ENCODE data around the gene GABRG3.

The GABRG3 gene

GRCh38 chr15:27418726-27419125 lies 447.7 kb downstream of the GABRG3 start:
- DNase-seq (ENCODE audit: low read depth) = no peak

GRCh38 chr15:27422997-27423396 lies 452.0 kb downstream of the GABRG3 start:
- DNase-seq (ENCODE audit: low read depth) = no peak

DNA sequence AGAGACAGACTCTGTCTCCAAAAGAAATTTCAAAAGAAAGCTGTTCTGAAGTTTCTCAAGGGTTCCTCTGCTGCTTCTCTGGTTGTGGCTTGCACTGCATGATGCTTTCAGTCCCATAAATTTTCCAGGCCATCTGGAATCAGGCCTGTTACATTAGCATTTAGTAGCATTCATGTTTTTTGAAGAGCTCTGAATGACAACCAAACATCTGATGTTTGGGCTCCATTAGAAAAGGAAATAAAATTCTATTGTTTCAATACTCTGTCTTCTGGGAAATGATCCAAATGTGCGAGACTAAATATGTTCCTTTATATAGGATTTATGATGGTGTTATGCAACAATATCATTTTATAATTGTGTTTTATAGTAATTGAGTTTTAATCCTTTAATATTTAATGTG lies 455.8 kb downstream of the GABRG3 start:
- no peak for DNase-seq (ENCODE audit: low read depth)

DNA sequence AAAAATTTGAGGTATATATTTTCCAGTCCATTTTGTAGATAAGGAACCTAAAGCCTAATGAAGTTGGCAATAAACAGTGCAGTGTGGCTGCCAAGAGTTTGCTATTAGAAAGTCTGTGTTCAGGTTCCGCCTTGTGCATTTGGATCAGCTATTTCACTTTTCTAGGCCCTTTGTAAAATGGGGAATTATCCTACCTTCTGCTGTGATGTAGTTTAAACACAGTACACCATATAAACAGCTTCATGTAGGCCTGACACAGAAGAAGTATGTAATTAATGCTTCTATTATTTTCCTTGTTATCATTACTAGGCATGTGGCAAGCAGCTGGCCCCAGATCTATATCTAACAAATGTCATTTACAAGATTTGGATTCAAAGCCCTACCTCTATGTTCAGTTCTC lies 456.3 kb downstream of the GABRG3 start:
- no peak for DNase-seq (ENCODE audit: low read depth)

DNA sequence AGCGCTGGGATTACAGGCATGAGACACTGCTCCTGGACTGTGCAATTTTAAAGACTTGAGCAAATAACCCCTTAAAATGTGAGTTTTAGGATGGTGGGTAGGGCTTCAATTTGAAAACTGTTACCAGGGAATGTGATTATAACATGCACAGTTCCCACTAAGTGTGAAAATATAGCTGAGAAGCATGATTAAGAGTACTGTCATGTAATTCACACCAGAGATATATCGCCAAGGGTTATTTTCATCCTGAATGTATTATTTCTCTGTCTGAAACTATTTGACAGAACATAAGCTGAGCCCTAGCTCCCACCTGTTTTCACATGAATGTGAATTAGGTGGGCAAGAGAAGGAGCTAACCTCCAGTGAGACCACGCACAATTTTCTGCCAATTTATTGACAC lies 457.2 kb downstream of the GABRG3 start:
- DNase-seq (ENCODE audit: low read depth) = no peak

DNA sequence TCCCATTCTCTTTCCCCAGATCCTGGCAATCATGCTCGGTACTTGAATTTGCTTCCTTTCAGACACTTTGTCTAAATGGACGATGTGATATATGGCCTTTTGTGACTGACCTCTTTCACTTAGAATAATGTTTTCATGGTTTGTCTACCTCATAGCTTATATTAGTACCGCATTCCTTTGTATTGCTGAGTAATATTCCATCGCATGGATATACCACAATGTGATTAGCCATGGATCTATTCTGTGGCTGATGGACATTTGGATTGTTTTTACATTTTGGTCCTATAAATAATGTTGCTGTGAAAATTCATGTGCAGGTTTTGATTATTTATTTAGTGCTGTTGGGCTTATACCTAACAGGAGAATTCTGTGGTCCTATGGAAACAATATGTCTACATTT lies 458.6 kb downstream of the GABRG3 start:
- no peak for DNase-seq (ENCODE audit: low read depth)

- DNase-seq (ENCODE audit: low read depth) = no peak
Measured at GRCh38 chr15:27433604-27434003, 462.6 kb downstream of the GABRG3 start.

GRCh38 chr15:27438403-27439375 lies 467.7 kb downstream of the GABRG3 start:
- no peak for DNase-seq (ENCODE audit: low read depth)

GRCh38 chr15:27441120-27441519 lies 470.1 kb downstream of the GABRG3 start:
- no peak for DNase-seq (ENCODE audit: low read depth)

- DNase-seq (ENCODE audit: low read depth) = no peak
Measured at GRCh38 chr15:27448234-27448633, 477.3 kb downstream of the GABRG3 start.

DNA sequence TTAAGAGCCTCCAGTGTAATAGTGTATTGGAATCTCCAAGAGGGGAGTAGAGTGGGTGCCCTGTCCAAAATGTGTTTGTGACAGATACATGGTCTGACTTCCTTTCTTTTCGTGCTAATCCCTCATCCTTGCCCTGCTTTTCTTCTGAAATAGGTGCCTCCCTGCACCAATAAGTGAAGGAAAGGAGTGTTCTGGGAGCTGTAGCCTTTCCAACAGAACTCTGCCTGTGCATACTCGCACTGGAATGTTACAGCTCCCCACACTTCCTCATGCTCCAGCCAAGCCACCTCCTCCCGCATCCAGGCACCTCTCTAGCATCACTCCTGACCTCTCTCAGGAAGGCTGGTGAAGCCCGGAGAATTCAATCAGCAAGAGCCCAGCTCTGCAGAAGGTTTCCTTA lies 478.0 kb downstream of the GABRG3 start:
- DNase-seq (ENCODE audit: low read depth) = no peak

GRCh38 chr15:27449941-27450340 lies 479.0 kb downstream of the GABRG3 start:
- no peak for DNase-seq (ENCODE audit: low read depth)

DNA sequence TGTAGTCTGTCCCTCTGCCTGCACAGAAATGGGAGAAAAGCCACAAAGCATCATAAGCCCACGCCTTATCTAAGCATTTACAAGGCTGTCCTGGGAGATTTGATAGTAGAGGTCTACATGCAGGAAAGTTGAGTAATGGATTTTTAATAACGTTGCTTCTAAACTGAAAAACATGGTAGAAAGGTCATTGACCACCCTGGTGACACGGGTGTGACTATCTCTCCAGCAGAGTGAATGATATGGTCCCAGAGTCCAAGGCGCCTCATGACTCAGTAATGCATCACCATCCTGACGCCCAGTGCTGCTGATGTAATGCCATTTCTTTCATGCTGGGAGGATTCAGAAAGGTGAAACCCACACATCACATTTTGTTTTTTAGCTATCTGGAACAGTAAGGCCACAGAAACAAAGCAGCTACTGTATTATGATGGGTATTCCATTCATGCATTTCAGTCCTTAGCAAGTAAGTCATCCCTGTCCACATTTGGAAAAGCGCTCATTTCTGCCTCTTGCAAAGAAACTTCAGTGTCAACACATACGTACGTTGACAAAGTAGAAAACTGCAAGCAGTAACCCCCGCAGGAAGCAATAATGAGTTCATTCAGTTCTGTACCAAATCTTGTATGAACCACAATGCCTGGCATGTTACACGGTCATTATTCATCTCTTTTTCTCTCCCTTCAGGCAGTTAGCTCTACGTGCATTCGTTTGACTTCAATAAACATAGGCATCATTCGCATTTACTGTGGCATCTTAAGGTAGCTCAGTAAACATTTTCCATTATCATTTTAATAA lies 483.5 kb downstream of the GABRG3 start:
- DNase-seq (ENCODE audit: low read depth) = no peak

- no peak for DNase-seq (ENCODE audit: low read depth)
Measured at GRCh38 chr15:27456807-27457206, 485.8 kb downstream of the GABRG3 start.

- DNase-seq (ENCODE audit: low read depth) = no peak
Measured at GRCh38 chr15:27457766-27458165, 486.8 kb downstream of the GABRG3 start.

DNA sequence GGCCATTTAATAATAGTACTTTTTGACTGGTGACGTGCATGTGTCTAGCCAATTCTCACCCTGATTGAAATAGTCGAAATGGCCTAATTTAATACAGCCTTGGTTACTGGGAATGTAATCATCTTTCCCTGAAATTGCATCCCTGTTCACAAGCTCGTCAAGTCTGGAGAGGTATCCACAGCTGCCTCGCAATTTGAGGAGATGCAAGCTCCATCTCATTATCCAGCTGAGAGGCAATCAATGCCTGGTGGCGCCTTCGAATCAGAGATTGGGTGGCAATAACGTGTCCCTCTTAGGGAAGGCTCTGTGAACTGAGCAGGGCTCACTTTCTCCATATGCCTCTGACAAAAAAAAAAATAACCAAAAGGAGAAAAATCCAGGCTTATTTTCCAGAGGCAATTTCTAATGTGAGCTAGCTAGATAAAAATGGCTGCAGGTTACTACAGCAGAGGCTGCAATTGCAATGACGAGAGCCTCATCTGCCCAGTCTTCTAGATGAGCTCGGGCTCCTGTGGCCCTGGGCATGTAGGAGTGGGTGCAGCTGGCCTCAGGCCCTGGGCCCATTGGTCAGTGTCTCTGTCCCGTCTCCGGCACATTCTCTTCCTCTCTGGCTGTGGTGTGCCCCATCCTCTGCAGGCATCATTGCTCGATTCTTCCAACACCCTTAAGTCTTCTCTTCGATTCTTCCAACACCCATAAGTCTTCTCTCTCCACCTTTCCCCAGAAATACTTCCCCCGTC lies 487.5 kb downstream of the GABRG3 start:
- DNase-seq (ENCODE audit: low read depth) = no peak

- DNase-seq (ENCODE audit: low read depth) = no peak
Measured at GRCh38 chr15:27459836-27460235, 488.9 kb downstream of the GABRG3 start.

DNA sequence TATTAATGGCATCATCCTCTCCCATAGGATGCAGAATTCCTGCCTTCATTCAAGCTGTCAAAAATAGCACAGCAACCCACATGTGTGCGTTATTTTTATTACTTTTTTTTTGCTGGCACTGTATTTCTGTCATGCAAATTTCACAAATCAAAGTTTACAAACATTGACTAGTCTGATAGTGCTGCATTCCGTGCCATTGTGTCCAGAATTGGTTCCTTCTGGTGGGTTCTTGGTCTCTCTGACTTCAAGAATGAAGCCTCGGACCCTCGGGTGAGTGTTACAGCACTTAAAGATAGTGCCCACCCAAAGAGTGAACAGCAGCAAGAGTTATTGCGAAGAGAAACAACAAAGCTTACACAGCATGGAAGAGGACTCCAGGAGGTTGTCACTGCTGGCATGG lies 490.2 kb downstream of the GABRG3 start:
- DNase-seq (ENCODE audit: low read depth) = no peak

- DNase-seq (ENCODE audit: low read depth) = no peak
Measured at GRCh38 chr15:27463525-27464088, 492.6 kb downstream of the GABRG3 start.

GRCh38 chr15:27464941-27465612 lies 494.1 kb downstream of the GABRG3 start:
- no peak for DNase-seq (ENCODE audit: low read depth)

GRCh38 chr15:27466758-27467157 lies 495.8 kb downstream of the GABRG3 start:
- no peak for DNase-seq (ENCODE audit: low read depth)
